MCF 10A (cell line): ENCODE results near the gene VWA7. TPM values are rescaled to one million over a fixed set of nuclear protein-coding genes. Genes with fewer than 3 reads are reported as not detected.

ENCODE experiments used
- BruUV-seq: library from RNA; stranded (reverse); fragments of 400-500 nt; replicated peaks from 2 replicates; lab custom pipeline; 2021; lab: Mats Ljungman, UMichigan
- CTCF ChIA-PET: fragments of 300-600 bp; sonication (Branson Sonifier 250); formaldehyde crosslinking; extraction: SDS; loops from one replicate; lab custom pipeline; 2021; ENCODE audit warnings: antibody characterized with exemption, inconsistent platforms; lab: Yijun Ruan, JAX
- POLR2A ChIA-PET: fragments of 300-600, 350-650 bp; sonication (Branson Sonifier 250); formaldehyde crosslinking; extraction: SDS; loops from one replicate; lab custom pipeline; 2020; ENCODE audit warnings: antibody characterized with exemption, inconsistent platforms; lab: Yijun Ruan, JAX
- DNase-seq: peaks from one replicate; pipeline ENCODE4 v3.0.0-alpha.2; 2018; ENCODE audit not compliant: unreplicated experiment
- H3K27ac Mint-ChIP-seq: one replicate; pipeline ENCODE4 v1.8.0; 2022; ENCODE audit warnings: mild to moderate bottlenecking, low read depth, mixed read lengths; ENCODE audit not compliant: unreplicated experiment
- H3K27me3 Mint-ChIP-seq: one replicate; pipeline ENCODE4 v1.8.0; 2022; ENCODE audit warnings: mixed read lengths; ENCODE audit not compliant: insufficient read depth, unreplicated experiment
- H3K36me3 Mint-ChIP-seq: one replicate; pipeline ENCODE4 v1.8.0; 2022; ENCODE audit warnings: mild to moderate bottlenecking, moderate library complexity, mixed read lengths; ENCODE audit not compliant: insufficient read depth, unreplicated experiment
- H3K4me1 Mint-ChIP-seq: one replicate; pipeline ENCODE4 v1.8.0; 2022; ENCODE audit warnings: mixed read lengths; ENCODE audit not compliant: insufficient read depth, unreplicated experiment
- H3K4me3 Mint-ChIP-seq: one replicate; pipeline ENCODE4 v1.8.0; 2022; ENCODE audit warnings: mild to moderate bottlenecking, moderate library complexity, mixed read lengths; ENCODE audit not compliant: unreplicated experiment
- H3K9me3 Mint-ChIP-seq: one replicate; pipeline ENCODE4 v1.8.0; 2022; ENCODE audit warnings: mixed read lengths; ENCODE audit not compliant: unreplicated experiment
- CTCF ChIP-seq: fragments of 200-600 bp; IDR thresholded peaks from one replicate; pipeline ENCODE4 v1.8.0; 2022; ENCODE audit warnings: antibody characterized with exemption, mild to moderate bottlenecking; ENCODE audit not compliant: unreplicated experiment
- intact Hi-C: fragments of 100-400 bp; cut with micrococcal nuclease; formaldehyde crosslinking; loops from 2 replicates; pipeline ENCODE4 v1.14.1; 2022
- total RNA-seq: library from RNA; stranded (reverse); gene quantifications from 2 replicates; pipeline ENCODE4 v1.2.3, GENCODE V29; 2022

The VWA7 gene
- total RNA-seq, 1 experiment from 2014 or later, result 2.0 TPM

GRCh38 chr6:31758281-31758680, 18.8 kb downstream of the VWA7 start:
- no peak for DNase-seq
- no peak overlapping the region for H3K27ac Mint-ChIP-seq
- ChIA-PET POLR2A (interaction anchor here (0.5 to 1.7 kb wide), 5 partner anchors 15 to 1611 kb away, joined by 3 to 4 read pairs (median 4); no protein-coding TSS in a partner anchor), CTCF (interaction anchor here (3.0 kb wide), 1 partner anchor 11 kb away, joined by 15 read pairs; no protein-coding TSS in a partner anchor)
- no peak overlapping the region for H3K4me3 Mint-ChIP-seq
- intact Hi-C loops, result no loop called here
- peaks cover 4% of the 10 kb centered on the region for H3K36me3 Mint-ChIP-seq
- H3K9me3 Mint-ChIP-seq, result no peaks in the 10 kb centered on the region
- no peak for TF ChIP-seq CTCF
- H3K4me1 Mint-ChIP-seq, result no peaks in the 10 kb centered on the region
- H3K27me3 Mint-ChIP-seq, result no peaks in the 10 kb centered on the region
- no TSS peak for BruUV-seq

- H3K27ac Mint-ChIP-seq, result no peak overlapping the region
- POLR2A ChIA-PET, result interaction anchor here (0.5 to 2.5 kb wide), 15 partner anchors 11 to 1372 kb away, joined by 3 to 13 read pairs (median 3); partner anchors contain the start of genes CLIC1, GPANK1, HSPA1B and LSM2
- H3K36me3 Mint-ChIP-seq, result peaks cover 8% of the 10 kb centered on the region
- DNase-seq, result peak; percentile 60
- peaks cover 10% of the 10 kb centered on the region for H3K4me1 Mint-ChIP-seq
- intact Hi-C loops, result no loop called here
- no peak overlapping the region for H3K4me3 Mint-ChIP-seq
- no TSS peak for BruUV-seq
- H3K9me3 Mint-ChIP-seq, result no peaks in the 10 kb centered on the region
- H3K27me3 Mint-ChIP-seq, result no peaks in the 10 kb centered on the region
- TF ChIP-seq CTCF, result no peak
- CTCF ChIA-PET, result interaction anchor here (0.6 to 2.6 kb wide), 2 partner anchors 17 to 58 kb away, joined by 3 to 8 read pairs; no protein-coding TSS in a partner anchor
These were observed 24.3 kb downstream of the VWA7 start for GRCh38 chr6:31752739-31753319.

GRCh38 chr6:31750411-31751022, 26.6 kb downstream of the VWA7 start:
- no peak overlapping the region for H3K27ac Mint-ChIP-seq
- BruUV-seq, result no TSS peak
- no peak overlapping the region for H3K4me3 Mint-ChIP-seq
- DNase-seq, result no peak
- peaks cover 7% of the 10 kb centered on the region for H3K36me3 Mint-ChIP-seq
- POLR2A ChIA-PET, result interaction anchor here (0.6 to 1.5 kb wide), 2 partner anchors 11 to 438 kb away, joined by 3 to 8 read pairs; partner anchors contain the start of gene MSH5
- no peaks in the 10 kb centered on the region for H3K9me3 Mint-ChIP-seq
- no peaks in the 10 kb centered on the region for H3K27me3 Mint-ChIP-seq
- peaks cover 10% of the 10 kb centered on the region for H3K4me1 Mint-ChIP-seq
- CTCF ChIA-PET, result interaction anchor here (0.6 to 2.6 kb wide), 3 partner anchors 19 to 98 kb away, joined by 4 to 8 read pairs (median 4); partner anchors contain the start of gene BAG6
- TF ChIP-seq CTCF, result no peak
- intact Hi-C loops, result no loop called here
